Spleen (tissue), 11 donors: ENCODE results near the gene RPS14. TPM values are rescaled to one million over a fixed set of nuclear protein-coding genes. Genes with fewer than 3 reads are reported as not detected.

ENCODE experiments used
- DNase-seq: peaks from one replicate; pipeline ENCODE4 v3.0.0-alpha.2; 2020
- H3K27ac ChIP-seq, 8 donors: fragments of 200-600 bp; sonication (generic) in 7 of 8; 1 replicate in 4 of 8; 2 replicates in 4 of 8; pipeline versions ENCODE4 v1.5.0 to v1.8.0; 2016 to 2021; ENCODE audit warnings: inconsistent platforms in 4 of 8, mild to moderate bottlenecking in 4 of 8, moderate library complexity in 1 of 8
- H3K27me3 ChIP-seq, 7 donors: fragments of 200-600 bp; sonication (generic) in 6 of 7; replicated peaks in 1 of 7; 1 replicate in 4 of 7; 2 replicates in 3 of 7; pipeline versions ENCODE4 v1.5.0 to v1.8.0; 2016 to 2021; ENCODE audit warnings: inconsistent platforms in 3 of 7, mild to moderate bottlenecking in 1 of 7
- H3K36me3 ChIP-seq, 6 donors: fragments of 200-600 bp; sonication (generic) in 5 of 6; 1 replicate in 4 of 6; 2 replicates in 2 of 6; pipeline versions ENCODE4 v1.5.0 to v1.8.0; 2016 to 2021; ENCODE audit warnings: inconsistent platforms in 2 of 6
- H3K4me1 ChIP-seq, 6 donors: fragments of 200-600 bp; sonication (generic) in 5 of 6; 1 replicate in 3 of 6; 2 replicates in 3 of 6; pipeline versions ENCODE4 v1.5.0 to v1.8.0; 2016 to 2021; ENCODE audit warnings: inconsistent platforms in 3 of 6
- H3K4me3 ChIP-seq, 8 donors: fragments of 200-600 bp; sonication (generic) in 7 of 8; 1 replicate in 4 of 8; 2 replicates in 4 of 8; pipeline versions ENCODE4 v1.5.0 to v1.8.0; 2016 to 2021; ENCODE audit warnings: inconsistent platforms in 4 of 8, mild to moderate bottlenecking in 4 of 8, moderate library complexity in 2 of 8
- H3K9me3 ChIP-seq, 8 donors: fragments of 200-600 bp; sonication (generic) in 7 of 8; 1 replicate in 4 of 8; 2 replicates in 4 of 8; pipeline versions ENCODE4 v1.5.0 to v1.8.0; 2016 to 2021; ENCODE audit warnings: inconsistent platforms in 4 of 8
- POLR2A ChIP-seq, 3 donors: fragments of 450-650 bp; IDR thresholded peaks; one replicate each; pipeline ENCODE4 v1.5.1; 2017; ENCODE audit warnings: antibody characterized with exemption in 3 of 3, mild to moderate bottlenecking in 1 of 3
- POLR2AphosphoS5 ChIP-seq, 3 donors: sonication (generic); formaldehyde crosslinking; IDR thresholded peaks; one replicate each; pipeline ENCODE4 v1.5.1; 2017; ENCODE audit warnings: antibody characterized with exemption in 3 of 3
- WGBS, 5 donors: extraction: QIAGEN DNeasy Blood & Tissue Kit in 3 of 5; methylation state at CpG; one replicate each; pipeline versions ENCODE4 v1.1.5 to v1.1.7; 2013 to 2018; 5-methylcytosine and 5-hydroxymethylcytosine counted together
- intact Hi-C: fragments of 100-400 bp; cut with DNase I; formaldehyde crosslinking; loops from one replicate; pipeline ENCODE4 v1.15.0; 2023; ENCODE audit warnings: low total_unique reads
- polyA plus RNA-seq, 3 donors: library from polyadenylated mRNA; stranded (reverse); fragments of 200-250 nt; gene quantifications; one replicate each; pipeline ENCODE4 v1.2.1, GENCODE V29; 2013
- total RNA-seq, 7 donors: library from RNA; depleted of rRNA in 3 of 7; stranded (reverse); fragments of >200 nt in 3 of 7; fragmentation: NEBNext Ultra II Directional in 4 of 7; extraction: Animal tissue kit (Norgen Biotek cat#: 25700) in 4 of 7; gene quantifications; one replicate each; pipeline versions ENCODE4 v1.1.0 to v1.2.1, GENCODE V29; 2016 to 2021
- TF ChIP-seq, protein P1 (sequence below), 11 experiments: fragments of 200-600 bp in 7 of 11; fragments of 450-650 bp in 4 of 11; sonication (generic) in 4 of 11; IDR thresholded peaks in 8 of 11; conservative IDR thresholded peaks in 3 of 11; 1 replicate in 7 of 11; 2 replicates in 4 of 11; pipeline versions ENCODE4 v1.4.0 to v1.8.0; 2016 to 2021; ENCODE audit warnings: antibody characterized with exemption in 11 of 11, inconsistent platforms in 4 of 11, mild to moderate bottlenecking in 1 of 11
- donor health status: healthy with polysubstance abuse.
- donor health status: DM: no; HTN: no; CAD: no; lungs with moderate emphysema.
- donor health status: DM: no; HTN: no; CAD: no.
- donor health status: Bipolar disorder and iron deficiency.
- donor health status: healthy.
- donor health status: DM: no; HTN: no; CAD: no.
- donor health status: DM: yes; HTN: yes; CAD: no.

Gene RPS14
- total and polyA plus RNA-seq, 10 donors: 1,801 to 8,400 (median 2,426) TPM

DNA sequence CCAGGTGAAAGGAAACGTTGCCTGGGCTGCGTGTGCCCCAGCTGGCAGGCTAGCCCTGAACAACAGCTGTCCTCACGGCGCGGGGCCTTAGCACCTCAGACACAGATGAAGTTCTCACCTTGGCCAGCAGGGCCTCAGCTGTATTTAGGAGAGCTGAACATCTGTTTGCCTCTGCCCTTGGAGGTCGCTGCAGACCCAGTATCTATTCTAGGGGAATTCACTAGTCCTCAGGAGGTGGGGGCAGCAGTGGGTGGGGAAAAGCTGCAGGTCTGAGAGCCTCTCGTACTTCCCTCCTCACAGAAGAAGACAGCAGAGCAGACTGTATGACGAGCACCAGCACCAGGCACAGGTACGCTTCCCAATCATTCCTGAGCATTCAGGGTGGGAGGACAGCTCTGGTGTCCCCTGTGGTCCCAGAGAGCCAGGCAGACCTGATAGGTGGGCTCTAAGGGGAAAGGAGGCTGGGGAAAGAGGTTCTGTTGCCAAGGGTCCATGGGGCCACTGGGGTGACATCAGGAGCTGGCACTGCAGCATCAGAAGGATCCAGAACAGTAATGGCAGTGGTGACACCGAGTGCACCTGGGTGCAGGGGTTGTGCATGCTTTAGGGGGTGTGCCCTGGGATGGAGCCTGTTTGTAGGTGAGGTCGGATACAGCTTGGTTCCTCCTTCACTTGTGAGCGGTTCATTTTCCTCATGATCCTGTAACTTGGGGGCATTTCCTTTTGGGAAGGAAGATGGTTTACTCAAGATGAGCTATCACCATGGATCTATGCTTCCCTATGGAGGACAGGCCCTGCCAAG, 50.6 kb downstream of the RPS14 start:
- DNase-seq: peak; percentile 86
- no peaks in the 10 kb centered on the region for H3K27me3 ChIP-seq
- WGBS, 5 donors: 65 to 75% (median 66%) methylated on average over 9 to 12 of the region's 12 CpGs
- peaks cover 0 to 100% (median 91%) of the 10 kb centered on the region in 6 donors for H3K36me3 ChIP-seq
- intact Hi-C loops: no loop called here
- TF ChIP-seq POLR2AphosphoS5 (IDR thresholded peaks at IDR 0.05) (peak; percentile 72 to 87 (median 80)), POLR2A (IDR thresholded peaks at IDR 0.05) (no peak)
- TF ChIP-seq, protein P1, sequence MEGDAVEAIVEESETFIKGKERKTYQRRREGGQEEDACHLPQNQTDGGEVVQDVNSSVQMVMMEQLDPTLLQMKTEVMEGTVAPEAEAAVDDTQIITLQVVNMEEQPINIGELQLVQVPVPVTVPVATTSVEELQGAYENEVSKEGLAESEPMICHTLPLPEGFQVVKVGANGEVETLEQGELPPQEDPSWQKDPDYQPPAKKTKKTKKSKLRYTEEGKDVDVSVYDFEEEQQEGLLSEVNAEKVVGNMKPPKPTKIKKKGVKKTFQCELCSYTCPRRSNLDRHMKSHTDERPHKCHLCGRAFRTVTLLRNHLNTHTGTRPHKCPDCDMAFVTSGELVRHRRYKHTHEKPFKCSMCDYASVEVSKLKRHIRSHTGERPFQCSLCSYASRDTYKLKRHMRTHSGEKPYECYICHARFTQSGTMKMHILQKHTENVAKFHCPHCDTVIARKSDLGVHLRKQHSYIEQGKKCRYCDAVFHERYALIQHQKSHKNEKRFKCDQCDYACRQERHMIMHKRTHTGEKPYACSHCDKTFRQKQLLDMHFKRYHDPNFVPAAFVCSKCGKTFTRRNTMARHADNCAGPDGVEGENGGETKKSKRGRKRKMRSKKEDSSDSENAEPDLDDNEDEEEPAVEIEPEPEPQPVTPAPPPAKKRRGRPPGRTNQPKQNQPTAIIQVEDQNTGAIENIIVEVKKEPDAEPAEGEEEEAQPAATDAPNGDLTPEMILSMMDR (IDR thresholded peaks at IDR 0.05 in 8 of 11, conservative IDR thresholded peaks at IDR 0.05 in 3 of 11): peak; percentile 27 to 71 (median 62)
- no peaks in the 10 kb centered on the region for H3K9me3 ChIP-seq
- H3K27ac ChIP-seq: peak overlapping the region in 7 of 8 donors; percentile 0 to 98 (median 36)
- no peak overlapping the region for H3K4me3 ChIP-seq
- peaks cover 0 to 38% (median 19%) of the 10 kb centered on the region in 6 donors for H3K4me1 ChIP-seq

DNA sequence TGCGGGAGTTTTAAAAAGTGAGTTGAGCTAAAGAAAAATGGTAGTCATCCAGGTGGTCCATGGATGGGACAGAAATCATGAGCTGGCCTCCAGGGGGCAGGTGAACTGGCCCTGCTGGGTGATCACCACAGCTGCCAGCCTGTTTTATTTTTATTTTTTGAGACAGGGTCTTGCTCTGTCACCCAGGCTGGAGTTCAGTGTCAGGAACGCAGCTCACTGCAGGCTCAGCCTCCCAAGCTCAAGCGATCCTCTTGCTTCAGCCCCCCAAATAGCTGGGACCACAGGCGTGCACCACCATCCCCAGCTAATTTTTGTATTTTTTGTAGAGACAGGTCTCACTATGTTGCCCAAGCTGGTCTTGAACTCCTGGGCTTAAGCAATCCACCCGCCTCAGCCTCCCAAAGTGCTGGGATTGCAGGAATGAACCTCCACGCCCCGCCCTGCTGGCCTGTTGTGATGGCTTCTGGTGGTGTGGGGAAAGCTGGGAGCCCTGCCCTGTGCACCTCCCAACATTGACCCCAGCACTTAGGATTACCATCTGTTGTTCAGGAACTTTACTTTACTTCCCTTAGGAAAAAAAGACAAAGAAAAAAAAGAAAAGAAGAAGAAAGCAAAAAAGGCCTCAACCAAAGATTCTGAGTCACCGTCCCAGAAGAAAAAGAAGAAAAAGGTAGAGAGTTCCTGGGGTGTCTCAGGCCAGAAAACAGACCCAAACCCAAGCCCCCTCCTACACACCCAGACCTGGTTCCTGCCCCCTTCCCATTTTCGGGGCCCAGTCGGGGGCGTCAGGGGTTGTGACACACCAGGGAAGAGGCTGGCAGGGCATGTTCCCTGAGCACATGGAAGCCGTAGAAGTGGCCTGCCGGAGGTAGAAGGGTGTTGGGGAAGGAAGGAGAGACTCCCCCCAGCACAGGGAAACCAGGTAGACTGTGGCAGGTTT, 51.5 kb downstream of the RPS14 start:
- Histone ChIP-seq H3K27ac (peak overlapping the region in 6 of 8 donors; percentile 11 to 98 (median 41)), H3K4me1 (peaks cover 0 to 30% (median 10%) of the 10 kb centered on the region in 6 donors), H3K36me3 (peaks cover 0 to 100% (median 91%) of the 10 kb centered on the region in 6 donors), H3K4me3 (no peak overlapping the region), H3K9me3 (no peaks in the 10 kb centered on the region), H3K27me3 (no peaks in the 10 kb centered on the region)
- 84 to 91% (median 85%) methylated on average over 13 of the region's 13 CpGs for WGBS, 5 donors
- no peak for DNase-seq
- intact Hi-C loops: no loop called here
- no peak for TF ChIP-seq POLR2AphosphoS5 (IDR thresholded peaks at IDR 0.05)
- TF ChIP-seq, protein P1 (IDR thresholded peaks at IDR 0.05 in 8 of 11, conservative IDR thresholded peaks at IDR 0.05 in 3 of 11): no peak
- TF ChIP-seq POLR2A (IDR thresholded peaks at IDR 0.05): no peak

DNA sequence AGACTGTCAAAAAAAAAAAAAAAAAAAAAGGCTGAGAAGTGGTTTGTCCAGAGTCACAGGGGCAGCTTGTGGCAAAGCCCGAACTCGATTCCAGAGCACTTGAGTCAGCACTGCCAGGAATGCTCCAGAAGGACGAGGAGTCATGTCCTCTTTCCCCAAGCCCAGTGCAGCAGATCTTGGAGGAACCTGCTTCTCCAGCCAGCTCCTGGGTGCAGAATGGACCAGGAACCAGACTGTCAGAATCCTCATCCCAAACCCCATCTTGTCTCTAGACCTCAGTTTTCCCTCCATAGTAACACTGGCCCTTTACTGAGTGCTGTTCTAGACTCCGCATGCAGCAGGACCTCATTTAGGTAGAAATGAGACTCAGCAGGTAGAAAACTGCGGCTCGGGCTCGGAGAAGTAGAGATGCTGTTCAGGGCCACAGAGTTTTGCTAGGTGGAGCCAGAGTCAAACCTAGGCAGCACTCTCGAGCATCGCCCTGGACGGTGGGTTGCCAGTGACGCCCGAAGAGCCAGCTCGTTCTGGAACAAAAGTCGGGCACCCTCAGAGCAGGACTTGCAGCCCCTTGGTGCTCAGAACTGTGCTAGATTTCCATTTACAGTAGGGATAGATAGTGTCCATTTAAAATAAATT, 52.3 kb downstream of the RPS14 start:
- Histone ChIP-seq H3K4me1 (peaks cover 0 to 23% (median 4%) of the 10 kb centered on the region in 6 donors), H3K27me3 (no peaks in the 10 kb centered on the region), H3K27ac (peak overlapping the region in 1 of 8 donors; percentile 98), H3K9me3 (no peaks in the 10 kb centered on the region), H3K36me3 (peaks cover 0 to 100% (median 91%) of the 10 kb centered on the region in 6 donors), H3K4me3 (no peak overlapping the region)
- 90 to 95% (median 92%) methylated on average over 14 of the region's 14 CpGs for WGBS, 5 donors
- TF ChIP-seq POLR2AphosphoS5 (IDR thresholded peaks at IDR 0.05) (peak; percentile 4 to 55 (median 21)), POLR2A (IDR thresholded peaks at IDR 0.05) (no peak)
- intact Hi-C loops: no loop called here
- no peak for DNase-seq

DNA sequence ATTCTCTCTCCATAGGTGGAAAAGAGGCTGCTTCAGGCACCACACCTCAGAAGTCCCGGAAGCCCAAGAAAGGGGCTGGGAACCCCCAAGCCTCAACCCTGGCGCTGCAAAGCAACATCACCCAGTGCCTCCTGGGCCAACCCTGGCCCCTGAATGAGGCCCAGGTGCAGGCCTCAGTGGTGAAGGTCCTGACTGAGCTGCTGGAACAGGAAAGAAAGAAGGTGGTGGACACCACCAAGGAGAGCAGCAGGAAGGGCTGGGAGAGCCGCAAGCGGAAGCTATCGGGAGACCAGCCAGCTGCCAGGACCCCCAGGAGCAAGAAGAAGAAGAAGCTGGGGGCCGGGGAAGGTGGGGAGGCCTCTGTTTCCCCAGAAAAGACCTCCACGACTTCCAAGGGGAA, 53.3 kb downstream of the RPS14 start:
- peaks cover 0 to 23% (median 2%) of the 10 kb centered on the region in 6 donors for H3K4me1 ChIP-seq
- DNase-seq: no peak
- no peaks in the 10 kb centered on the region for H3K9me3 ChIP-seq
- no peak overlapping the region for H3K4me3 ChIP-seq
- H3K27ac ChIP-seq: no peak overlapping the region
- no peak for TF ChIP-seq POLR2A (IDR thresholded peaks at IDR 0.05)
- TF ChIP-seq, protein P1 (IDR thresholded peaks at IDR 0.05 in 8 of 11, conservative IDR thresholded peaks at IDR 0.05 in 3 of 11): no peak
- no peak for TF ChIP-seq POLR2AphosphoS5 (IDR thresholded peaks at IDR 0.05)
- WGBS, 5 donors: 91 to 97% (median 94%) methylated on average over 7 of the region's 7 CpGs
- peaks cover 0 to 100% (median 91%) of the 10 kb centered on the region in 6 donors for H3K36me3 ChIP-seq
- H3K27me3 ChIP-seq: no peaks in the 10 kb centered on the region
- intact Hi-C loops: no loop called here
